ENCODE results near the gene UGT1A9.

GRCh38 chr2:233668605-233669260, 3.0 kb upstream of the UGT1A9 start:
- TF ChIP-seq CTCF (IDR thresholded peaks at IDR 0.05; ENCODE audit: poor library complexity, severe bottlenecking) (no peak), POLR2AphosphoS5 (IDR thresholded peaks at IDR 0.05) (no peak), REST (IDR thresholded peaks at IDR 0.05; ENCODE audit: borderline replicate concordance) (no peak), RAD21 (conservative IDR thresholded peaks at IDR 0.05) (no peak)

Data from neural cell (in vitro differentiated cells).